NAMALWA (cell line): ENCODE measurements around the gene KANSL3.
"Not testable (repeated sequence)": the region's sequence is repeated elsewhere in the genome, so short reads cannot be mapped to it uniquely, and the experiment has no call there.

Source experiments
- DNase-seq: peaks from one replicate; pipeline ENCODE4 v3.0.0-alpha.2; 2015; ENCODE audit warnings: low spot score

Gene KANSL3

GRCh38 chr2:96638144-96639121 is at the start of gene KANSL3:
TSS of gene KANSL3 (minus strand) at chr2:96638312. CDS start at chr2:96637135, 1,177 bp downstream.
- peak; percentile 92 for DNase-seq

- no peak for DNase-seq
These were observed 49.2 kb upstream of the KANSL3 start for GRCh38 chr2:96687266-96687665.

GRCh38 chr2:96685577-96686459 is 47.7 kb upstream of the KANSL3 start:
- peak; percentile 30 for DNase-seq

DNA sequence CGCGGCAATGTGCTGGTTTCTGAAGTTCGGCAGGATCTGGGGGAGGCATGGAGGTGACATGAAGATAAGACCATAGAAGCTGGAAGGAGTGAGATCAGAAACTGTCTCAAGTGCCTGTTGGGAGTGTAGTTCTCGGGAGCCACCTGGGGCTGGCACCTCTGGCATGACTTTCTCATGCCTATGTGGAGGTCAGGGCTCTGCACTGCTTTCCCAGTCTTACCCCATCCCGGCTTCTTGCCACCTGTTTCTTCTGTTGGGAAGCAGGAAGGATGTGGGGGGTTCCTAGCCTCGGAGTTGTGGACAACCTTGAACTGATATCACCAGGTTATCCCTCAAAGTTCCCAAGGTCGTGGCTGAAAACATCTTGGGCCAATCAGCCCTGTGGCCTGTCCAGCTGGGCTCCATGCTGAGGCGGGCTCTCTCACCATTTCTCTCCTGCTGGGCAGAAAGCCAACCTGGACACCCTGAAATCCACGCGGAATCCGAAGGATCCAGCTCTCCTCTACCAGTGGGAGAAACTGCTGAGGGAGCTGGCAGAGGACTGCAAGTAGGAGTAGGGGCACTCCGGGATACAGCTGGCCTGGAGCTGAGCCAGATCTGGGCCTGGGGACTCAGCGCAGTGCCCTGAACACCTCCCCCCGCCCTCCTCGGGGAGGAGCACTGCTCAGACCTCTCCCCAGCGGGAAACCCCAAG is 46.9 kb upstream of the KANSL3 start:
- no peak for DNase-seq

DNA sequence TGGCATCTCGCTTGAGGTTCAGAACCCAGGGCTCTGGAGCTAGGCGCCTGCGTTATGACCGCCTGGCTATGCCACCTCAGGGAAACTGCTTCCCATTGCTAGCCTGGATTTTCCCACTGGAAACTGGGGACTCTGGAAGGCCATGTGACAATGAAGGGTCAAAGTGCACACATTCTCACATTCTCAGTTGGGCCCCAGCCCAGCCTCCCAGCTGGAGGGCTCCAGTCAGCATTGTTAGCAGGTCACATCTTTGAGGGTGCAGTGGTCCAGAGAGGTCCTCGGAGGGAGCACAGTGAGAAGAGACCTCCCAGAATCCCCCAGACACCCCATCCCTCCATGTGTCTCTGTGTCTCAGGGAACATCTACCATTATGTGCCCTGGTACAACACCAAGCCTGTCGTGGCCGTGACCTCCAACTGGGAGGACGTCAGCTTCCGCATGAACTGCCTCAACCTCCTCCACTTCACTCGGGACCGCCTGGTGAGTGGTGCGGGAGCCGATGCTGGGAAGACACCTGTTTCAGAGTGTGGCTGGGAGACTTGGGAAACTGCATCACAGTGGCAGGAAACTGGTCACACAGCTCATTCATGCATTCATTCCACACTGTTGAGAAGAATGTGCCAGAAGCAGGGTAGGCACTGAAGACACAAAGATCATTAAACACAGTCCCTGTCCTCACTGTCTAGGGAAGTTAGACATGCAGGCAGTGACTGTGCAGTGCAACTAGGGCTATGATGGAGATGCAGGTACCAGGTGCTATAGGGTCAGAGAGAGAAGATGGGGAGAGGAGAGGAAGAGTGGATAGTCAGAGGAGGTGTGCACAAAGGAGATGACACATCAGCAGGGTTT is 46.1 kb upstream of the KANSL3 start:
- no peak for DNase-seq

DNA sequence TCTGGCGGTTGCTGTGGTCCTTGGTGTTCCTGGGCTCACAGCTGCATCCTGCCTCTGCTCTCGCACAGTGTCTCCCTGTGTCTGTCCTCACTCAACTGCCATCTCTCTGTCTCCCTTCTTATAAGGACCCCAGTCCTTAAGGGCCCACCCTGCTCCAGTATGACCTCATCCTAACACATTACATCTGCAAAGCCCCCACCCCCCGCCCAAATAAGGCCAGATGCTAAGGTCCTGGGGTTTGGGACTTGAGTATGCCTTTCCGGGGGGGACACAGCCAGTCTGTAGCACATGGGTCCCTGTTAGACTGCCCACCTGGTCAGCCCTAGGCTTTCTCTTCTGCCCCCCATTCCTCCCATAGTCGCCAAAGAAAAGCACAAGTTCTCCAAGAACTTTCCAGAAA is 45.2 kb upstream of the KANSL3 start:
- DNase-seq: no peak

GRCh38 chr2:96681540-96681939 is 43.4 kb upstream of the KANSL3 start:
- DNase-seq: no peak

DNA sequence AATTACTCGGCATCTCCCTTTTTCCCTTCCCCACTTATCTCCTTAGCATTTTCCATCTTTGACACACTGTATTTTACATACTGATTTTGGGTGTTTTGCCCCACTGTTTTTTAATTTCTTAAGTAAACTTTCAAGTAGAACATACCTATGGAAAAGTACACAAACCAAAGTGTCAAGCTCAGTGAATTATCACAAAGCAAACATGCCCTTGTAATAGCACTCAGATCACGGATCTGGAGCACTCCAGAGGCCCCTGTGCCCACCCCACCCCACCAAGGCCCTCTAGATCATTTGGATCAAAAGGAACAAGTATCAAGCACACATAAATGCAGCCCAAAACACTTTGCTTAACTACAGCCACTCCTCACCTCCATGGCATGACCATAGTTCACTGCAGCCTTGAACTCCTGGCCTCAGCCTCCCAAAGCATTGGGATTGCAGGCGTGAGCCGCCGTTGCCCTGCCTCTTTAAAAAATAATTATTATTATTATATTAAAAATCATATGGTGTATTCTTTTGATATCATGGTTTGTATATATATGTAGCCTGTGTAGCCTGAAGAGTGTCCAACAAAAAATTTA is 42.5 kb upstream of the KANSL3 start:
- DNase-seq: no peak

DNA sequence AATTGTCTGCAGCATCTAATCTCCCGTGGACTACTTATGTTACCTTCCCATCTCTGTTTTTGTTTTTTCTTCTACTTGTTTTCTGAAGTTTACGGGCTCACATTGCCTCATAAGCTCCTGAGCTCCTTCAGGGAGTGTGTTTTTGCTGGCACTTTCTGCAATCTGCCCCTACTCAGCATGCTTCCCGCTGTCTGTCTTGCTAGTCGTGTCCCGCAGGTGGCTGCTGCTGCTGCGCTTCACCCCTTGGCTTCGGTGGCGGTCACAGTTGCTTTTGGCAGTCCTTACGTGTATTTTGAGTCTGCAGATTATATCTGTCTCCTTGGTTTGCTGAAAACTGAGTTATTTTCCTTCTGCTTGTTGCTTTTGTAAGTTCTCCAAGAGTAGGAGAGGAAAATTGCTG is 41.7 kb upstream of the KANSL3 start:
- no peak for DNase-seq

- no peak for DNase-seq
These were observed 31.6 kb upstream of the KANSL3 start for GRCh38 chr2:96669539-96670215.

GRCh38 chr2:96668771-96669170 is 30.7 kb upstream of the KANSL3 start:
- no peak for DNase-seq

DNA sequence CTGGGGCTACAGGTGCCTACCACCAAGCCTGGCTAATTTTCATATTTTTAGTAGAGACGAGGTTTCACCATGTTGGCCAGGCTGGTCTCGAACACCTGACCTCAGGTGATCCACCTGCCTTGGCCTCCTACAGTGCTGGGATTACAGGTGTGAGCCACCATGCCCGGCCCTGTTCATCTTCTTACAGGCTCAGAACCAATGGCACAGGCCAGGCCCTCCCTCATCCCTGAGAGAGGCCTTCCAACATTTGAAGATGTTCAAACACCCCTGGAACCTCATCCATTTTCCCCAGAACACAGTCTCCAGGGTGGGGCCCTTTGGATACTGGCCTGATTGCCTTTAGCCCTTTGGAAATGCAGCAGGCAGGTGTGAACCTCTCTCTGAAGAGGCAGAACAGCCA is 27.6 kb upstream of the KANSL3 start:
- DNase-seq: not testable (repeated sequence)

- DNase-seq: no peak
These were observed 27.0 kb upstream of the KANSL3 start for GRCh38 chr2:96665083-96665569.

DNA sequence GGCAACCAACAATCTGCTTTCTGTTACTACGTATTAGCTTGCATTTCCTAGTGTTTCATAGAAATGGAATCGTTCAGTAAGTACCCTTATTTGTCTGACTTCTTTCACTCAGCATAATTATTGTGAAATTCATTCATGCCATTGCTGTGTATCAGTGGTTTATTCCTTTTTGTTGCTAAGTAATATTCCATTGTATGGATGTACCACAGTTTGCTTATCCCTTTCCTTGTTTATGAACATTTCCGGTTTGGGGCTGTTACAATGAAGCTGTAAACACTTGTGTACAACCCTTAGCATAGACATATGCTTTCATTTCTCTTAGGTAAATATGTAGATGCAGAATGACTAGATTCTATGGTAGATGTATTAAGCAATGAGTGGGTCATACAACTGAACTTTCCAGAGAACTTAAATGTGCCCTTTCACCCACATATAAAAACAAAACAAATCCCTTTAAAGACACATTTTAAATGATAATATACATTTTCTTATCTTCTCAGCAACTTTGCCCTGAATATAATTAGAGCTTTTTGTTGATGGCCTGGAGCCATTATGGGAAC is 26.3 kb upstream of the KANSL3 start:
- no peak for DNase-seq

- DNase-seq: no peak
These were observed 25.7 kb upstream of the KANSL3 start for GRCh38 chr2:96663829-96664228.

DNA sequence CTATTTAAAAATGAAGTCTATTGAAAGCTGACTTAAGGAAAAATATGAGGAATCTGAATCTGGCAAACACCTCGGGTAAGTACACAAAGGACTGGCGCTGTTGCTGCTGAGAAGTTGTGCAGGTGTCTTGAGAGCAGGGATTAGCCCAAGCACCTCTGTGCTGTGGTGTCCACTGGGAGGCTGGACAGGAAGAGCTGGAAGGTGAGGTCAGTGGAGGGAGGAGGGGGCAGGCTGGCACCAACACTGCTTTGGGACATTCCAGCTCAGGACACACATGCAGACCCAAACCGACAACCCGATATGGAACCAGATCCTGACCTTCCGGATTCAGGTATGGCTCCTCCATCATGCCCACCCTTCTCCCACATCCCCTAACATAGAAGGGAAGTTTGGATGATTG is 25.1 kb upstream of the KANSL3 start:
- no peak for DNase-seq

DNA sequence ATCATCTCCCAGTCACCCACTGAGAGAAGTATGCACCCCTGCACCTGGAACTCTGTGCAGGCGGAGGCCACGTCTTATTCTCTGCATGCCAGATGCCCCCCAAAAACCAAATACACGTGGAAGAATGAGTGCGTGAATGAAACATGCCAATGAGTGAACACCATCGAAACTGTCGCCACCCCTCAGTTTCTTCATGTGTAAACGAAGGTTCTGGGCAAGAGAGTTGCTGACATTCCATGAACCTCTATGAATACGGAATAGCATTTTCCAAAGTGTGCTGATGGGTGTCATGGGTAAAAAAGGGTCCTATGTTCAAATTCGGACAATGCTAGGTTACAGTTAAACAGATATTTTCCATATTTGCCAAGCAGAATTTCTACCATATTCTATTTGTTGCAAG is 24.2 kb upstream of the KANSL3 start:
- DNase-seq: no peak

- no peak for DNase-seq
These were observed 23.2 kb upstream of the KANSL3 start for GRCh38 chr2:96661324-96661723.

DNA sequence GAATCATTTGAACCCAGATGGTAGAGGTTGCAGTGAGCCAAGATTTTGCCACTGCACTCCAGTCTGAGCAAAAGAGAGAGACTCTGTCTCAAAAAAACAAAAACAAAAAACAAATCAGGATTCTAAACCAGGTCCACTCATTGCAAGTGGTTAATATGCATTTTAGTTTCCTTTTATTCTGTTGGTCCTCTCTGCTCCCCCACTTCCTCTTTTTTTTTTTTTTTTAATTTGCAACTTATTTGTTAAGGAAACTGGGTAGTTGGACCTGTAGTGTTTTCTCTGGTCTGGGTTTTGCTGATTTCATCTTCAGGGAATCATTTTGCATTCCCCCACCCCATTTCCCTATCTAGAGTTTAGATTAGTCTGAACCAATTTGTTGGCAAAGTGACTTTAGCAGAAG is 18.4 kb upstream of the KANSL3 start:
- DNase-seq: peak; percentile 45

- no peak for DNase-seq
These were observed 17.4 kb upstream of the KANSL3 start for GRCh38 chr2:96655526-96655925.
